CD4-positive, alpha-beta T cell treated with Interleukin-15 for 4 hours (primary cell): ENCODE results near the gene CEBPA.

ENCODE experiments used
- DNase-seq: peaks from one replicate; pipeline ENCODE4 v3.0.0-alpha.2; 2020; ENCODE audit warnings: low spot score

Gene CEBPA

GRCh38 chr19:33271246-33272021 lies 30.9 kb downstream of the CEBPA start:
- DNase-seq, result no peak

DNA sequence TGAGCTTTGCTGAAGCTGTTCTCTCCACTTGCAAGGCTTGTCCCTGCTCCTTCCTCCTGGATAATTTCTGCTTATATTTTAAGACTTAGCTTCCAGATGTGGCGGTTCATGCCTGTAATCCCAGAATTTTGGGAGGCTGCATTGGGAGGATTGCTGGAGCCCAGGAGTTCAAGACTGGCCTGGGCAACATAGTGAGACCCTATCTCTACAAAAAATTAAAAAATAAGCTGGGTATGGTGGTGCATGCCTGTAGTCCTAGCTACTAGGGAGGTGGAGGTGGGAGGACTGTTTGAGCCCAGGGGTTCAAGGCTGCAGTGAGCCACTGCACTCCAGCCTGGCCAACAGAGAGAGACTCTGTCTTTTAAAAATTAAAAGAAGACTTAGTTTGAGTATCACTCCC lies 31.6 kb downstream of the CEBPA start:
- no peak for DNase-seq

- DNase-seq, result no peak
These were observed 33.3 kb downstream of the CEBPA start for GRCh38 chr19:33269016-33269415.

DNA sequence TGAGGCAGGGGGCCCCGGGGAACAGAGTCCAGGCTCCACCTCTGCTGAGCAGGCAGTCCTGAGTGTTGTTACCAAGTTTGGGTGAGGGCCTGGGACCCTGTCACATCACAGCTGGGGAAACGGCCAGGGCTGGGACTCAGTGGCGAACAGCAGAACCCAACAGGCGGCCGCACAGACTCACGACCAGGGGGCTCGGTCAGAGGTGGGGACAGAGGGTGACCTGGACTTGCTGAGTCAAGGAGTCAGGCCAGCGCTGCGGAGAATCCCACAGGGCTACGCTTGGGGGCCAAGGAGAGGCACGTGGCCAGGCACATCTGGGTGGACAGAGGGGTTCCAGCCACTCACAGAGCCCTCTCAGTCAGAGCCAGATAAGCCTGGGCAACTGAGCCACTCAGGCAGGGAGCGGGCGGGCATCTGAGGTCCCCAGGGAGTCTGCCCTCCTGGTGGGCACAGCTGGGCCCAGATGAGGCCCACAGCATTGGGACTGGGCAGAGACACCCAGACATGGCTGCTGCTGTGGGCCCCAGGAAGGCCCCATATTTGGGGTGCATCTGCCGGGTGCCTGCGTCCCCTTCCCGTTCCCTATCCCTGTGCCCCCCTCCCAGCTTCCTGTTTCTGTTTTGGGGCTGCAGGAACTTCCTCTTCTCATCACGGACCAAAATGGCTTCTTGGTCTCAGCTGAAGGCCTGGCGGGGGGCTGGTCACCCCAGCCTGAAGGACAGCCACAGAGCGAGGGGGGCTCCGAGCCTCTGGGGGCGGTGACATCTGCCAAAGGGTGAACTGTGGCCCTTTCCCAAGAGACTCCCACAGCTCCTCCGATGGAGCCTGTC lies 34.0 kb downstream of the CEBPA start:
- no peak for DNase-seq

- no peak for DNase-seq
These were observed 34.6 kb downstream of the CEBPA start for GRCh38 chr19:33267706-33268105.

DNA sequence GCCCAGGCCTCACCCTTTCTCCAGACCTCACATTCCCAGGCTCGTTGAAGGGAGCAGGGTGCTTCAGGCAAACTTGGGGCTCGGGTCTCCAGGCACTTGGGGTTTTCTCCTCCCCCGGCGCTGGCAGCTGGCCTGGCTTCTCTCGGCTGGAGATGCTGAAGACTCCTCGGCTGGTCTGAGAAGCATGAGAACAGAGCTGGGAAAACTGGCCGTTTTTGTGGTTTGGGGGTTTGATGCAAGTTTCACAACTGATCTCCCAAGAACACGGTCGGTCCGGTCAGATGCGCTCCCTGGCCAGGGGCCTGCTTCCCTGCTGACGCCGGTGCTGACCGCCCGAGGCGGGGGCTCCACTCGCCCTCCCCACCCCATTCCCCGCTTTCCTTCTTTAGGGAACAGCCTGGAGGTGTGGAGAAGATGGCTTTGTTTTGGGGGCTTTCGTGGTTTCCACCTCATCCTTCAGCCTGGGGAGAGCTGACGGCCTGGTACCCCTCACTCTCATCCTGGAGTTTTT lies 35.3 kb downstream of the CEBPA start:
- DNase-seq, result no peak

GRCh38 chr19:33264881-33265445 lies 37.4 kb downstream of the CEBPA start:
- DNase-seq, result no peak

DNA sequence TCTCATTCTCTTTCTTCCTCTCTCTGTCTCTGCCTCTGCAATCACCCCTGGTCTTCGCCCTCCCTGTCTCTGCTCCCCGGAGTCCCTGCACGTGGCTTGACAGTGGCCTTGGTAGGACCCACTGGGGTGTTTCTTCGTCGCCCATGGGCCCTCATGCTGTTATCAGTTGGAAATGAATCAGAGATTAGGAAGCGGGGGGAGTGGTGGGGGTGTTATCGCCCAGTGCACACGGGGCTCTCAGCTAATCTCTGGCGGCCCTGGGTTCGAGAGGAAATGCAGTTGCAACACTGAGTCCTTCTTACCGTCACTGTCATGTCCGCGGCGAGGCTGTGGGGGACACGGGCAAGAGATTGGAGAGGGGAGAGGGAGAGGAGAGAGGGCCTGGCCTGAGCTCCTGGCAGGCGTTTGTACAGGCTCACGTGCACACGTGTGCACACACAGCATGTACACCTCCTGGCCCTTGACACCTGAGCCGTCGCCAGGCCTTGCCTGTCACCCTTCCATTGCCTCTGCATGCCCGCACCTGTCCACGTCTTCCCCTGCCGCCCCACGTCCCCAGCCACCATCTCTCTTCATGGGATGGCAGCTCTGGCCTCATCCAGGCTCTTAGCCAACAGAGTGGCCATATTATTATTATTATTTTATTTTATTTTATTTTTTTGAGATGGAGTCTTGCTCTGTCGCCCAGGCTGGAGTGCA lies 38.9 kb downstream of the CEBPA start:
- no peak for DNase-seq

GRCh38 chr19:33261511-33262189 lies 40.7 kb downstream of the CEBPA start:
- DNase-seq, result no peak

- no peak for DNase-seq
These were observed 41.5 kb downstream of the CEBPA start for GRCh38 chr19:33260628-33261418.

DNA sequence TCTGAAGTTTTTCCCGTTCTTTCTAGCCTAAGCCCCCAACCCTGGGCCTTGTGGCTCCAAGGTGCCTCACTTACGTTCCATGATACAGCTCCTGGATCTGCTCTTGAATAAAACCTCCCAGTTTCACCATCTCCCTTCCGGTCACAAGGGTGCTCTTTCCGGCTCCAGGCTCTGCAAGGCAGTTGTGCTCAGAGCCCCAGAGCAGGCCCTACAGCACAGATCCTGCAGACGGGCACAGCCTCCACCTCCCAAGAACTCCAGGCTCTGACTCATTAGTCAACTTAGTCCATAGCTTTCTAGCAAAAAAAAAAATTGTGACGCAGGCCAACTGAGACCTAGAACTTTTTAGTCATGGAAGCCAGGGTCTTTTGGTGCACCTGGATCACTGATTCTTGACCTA lies 42.8 kb downstream of the CEBPA start:
- DNase-seq, result no peak

- DNase-seq, result no peak
These were observed 44.5 kb downstream of the CEBPA start for GRCh38 chr19:33257828-33258227.

- no peak for DNase-seq
These were observed 46.1 kb downstream of the CEBPA start for GRCh38 chr19:33256261-33256660.

- no peak for DNase-seq
These were observed 46.6 kb downstream of the CEBPA start for GRCh38 chr19:33255781-33256180.

DNA sequence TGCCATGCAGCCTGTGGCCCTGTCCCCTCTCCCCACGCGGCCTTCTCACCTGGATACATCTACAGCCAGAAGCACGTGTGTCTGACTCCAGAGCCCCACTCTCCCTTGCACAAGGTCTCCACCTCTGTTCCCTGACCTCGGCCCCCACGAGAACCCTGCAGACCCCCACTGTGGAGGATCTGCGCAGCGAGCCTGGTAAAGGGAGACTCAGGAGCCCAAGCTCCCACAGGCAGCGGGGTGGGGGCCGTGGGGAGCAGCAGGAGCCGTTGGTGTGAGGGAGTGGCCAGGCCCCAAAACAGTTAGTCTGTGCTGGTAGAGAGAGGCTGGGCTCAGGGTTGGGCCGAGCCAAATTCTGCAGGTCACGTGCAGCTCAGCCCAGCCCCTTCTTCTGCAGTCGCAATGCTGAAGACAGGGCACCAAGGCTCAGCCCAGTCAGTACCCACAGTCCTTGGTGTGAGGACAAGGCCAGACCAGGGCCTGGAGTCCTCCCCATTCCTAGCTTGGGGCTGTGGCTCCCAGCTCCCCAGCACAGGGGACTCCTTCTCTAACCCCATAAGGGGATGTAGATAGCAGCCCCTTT lies 48.0 kb downstream of the CEBPA start:
- no peak for DNase-seq

DNA sequence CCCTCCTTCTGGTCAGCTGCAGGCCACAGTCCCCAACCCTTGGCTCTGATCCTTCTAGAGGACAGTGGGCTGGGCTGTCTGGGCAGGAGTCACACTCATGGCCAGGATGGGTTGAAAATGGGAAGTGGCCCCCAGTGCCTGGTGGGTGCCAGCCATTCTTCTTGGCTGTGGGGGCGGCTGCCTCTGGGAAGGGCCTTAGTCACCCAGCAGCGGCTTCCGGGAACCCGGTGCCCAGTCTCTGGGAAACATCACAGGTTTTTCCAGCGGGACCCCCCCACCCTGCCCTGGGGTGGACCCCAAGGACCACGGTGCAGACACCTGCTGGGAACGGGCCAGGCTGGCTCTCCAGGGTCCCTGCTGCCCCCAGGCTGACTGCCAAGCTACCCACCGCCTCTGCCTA lies 49.4 kb downstream of the CEBPA start:
- no peak for DNase-seq

GRCh38 chr19:33252418-33252962 lies 49.8 kb downstream of the CEBPA start:
- no peak for DNase-seq

- no peak for DNase-seq
These were observed 50.7 kb downstream of the CEBPA start for GRCh38 chr19:33251526-33252090.

DNA sequence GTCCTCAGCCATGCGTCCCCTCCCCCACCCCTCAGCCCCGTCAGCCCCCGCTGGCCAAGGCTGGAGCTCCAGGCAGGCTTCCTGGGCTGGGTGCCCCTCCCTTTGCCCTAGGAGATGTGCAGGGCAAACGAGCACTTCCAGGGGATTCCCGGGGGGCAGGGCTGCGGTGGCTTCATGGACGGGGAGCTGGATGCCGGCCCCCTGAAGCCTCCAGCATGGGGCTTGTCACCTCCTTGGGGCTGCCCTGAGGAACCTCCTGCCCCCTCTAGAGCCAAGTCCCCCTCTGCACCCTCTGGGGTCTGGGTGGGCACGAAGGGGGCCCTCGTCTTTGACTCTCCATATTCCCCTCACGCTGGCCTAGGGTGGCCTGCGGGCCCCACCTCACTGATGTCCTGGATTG lies 51.3 kb downstream of the CEBPA start:
- no peak for DNase-seq

DNA sequence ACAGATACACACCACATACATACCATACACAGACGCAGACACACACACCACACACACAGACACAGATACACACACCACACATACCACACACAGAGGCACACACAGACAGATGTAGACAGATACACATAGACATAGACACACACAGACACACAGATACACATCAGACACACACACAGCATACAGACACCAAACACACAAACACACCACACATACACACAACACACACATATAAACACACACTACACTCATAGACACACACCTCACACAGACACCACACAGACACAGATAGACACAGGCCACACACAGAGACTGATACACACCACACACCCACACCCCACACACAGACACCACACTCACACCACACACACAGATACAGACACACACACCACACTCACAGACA lies 51.8 kb downstream of the CEBPA start:
- no peak for DNase-seq
